ENCODE data around the gene GLYAT.
"Not testable (repeated sequence)": the region's sequence is repeated elsewhere in the genome, so short reads cannot be mapped to it uniquely, and the experiment has no call there.

Gene GLYAT

DNA sequence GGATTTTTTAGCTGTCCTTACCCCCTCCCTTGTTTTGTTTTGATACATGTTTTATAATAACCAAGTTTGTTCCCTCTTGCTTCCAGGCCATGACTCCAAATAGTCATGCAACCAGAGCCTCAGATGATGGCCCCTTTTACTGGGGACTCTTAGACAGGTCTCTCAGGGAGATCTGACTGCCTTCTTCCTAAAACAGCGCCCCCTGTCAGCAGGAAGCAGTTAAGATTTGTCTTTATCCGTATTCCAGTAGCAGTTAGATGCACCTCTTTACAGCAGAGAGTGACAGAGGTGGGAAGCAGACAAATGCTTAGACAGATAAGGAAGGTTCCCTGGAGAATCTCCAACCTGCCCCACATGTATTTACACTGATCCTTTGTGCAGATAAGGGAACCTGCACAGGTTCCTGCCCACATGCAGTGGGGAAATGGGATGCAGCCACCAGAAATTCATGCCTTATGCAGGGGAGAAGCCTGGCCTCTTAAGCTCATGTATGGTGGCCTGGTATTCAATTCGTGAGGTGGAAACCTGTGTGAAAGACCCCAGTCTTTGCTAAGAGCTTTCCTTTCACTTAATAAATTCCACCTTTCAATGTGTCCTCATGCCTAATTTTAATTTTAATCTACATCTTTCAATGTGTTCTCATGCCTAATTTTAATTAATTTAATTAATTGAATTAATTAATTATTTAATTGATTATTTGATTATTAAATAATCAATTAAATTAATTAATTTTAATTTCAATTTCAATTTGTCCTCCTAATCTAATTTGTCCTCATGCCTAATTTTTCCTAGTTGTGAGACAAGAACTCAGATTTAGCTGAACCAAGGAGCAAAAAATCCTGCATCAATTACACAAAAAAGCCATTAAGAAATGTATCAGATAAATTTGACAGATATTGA lies 11.5 kb upstream of the GLYAT start:
- no peak for DNase-seq

DNA sequence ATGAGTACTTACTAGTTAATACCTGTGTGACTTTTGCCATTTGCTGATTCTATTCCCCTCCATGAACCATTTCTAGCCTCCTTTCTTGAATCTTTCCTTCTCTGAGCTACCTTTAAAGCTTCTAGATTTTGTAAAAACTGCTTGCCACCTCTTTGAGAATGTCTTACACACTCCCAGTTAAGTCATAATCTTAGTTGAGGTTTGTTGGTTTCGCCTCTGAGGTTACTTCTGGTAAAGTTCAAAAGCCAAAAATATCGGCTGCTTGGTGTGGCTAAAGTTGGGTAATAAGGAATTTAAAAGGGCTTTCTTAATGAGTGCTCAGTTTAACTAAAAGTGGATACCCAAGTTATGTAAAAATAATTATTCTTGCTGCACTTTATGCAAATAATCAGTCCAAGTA lies 10.4 kb upstream of the GLYAT start:
- no peak for DNase-seq

DNA sequence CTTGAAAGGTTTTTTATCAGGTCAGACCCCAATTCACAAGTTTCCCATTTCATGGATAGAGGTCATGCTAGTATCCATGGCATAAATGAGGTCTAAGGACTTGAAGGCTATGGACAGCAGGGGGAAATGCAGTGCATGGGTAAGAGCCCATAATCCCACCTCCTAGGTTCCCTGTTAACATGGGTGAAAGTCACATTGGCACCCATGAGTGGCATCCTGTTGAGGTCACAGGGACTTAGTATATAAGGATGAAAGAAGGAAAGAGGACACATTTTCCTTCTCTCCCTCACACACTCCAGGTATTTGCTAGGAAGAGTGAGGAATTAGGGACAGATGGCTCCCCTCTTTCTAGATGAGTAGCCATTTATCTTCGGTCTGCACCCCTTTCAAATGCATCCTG lies 9.4 kb upstream of the GLYAT start:
- no peak for DNase-seq

DNA sequence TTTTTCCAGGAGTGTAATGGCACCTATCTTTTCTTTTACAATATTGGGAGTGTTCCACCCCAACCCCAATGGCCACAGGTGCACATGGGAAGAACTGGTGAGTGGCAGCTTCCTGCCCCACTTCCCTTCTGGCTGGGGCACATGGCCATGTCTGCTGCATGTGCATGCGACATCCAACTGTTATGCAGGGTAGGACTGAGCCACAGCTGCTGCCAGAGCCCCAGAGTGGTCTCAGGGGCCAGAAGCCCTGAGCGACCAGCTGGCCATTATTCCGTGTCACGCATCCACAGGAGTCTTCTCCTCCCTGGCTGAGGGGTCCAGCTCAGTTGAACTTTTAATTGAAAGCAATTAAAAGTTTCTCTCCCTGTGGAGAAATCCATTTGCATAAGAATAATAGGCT lies 8.7 kb upstream of the GLYAT start:
- DNase-seq = no peak

DNA sequence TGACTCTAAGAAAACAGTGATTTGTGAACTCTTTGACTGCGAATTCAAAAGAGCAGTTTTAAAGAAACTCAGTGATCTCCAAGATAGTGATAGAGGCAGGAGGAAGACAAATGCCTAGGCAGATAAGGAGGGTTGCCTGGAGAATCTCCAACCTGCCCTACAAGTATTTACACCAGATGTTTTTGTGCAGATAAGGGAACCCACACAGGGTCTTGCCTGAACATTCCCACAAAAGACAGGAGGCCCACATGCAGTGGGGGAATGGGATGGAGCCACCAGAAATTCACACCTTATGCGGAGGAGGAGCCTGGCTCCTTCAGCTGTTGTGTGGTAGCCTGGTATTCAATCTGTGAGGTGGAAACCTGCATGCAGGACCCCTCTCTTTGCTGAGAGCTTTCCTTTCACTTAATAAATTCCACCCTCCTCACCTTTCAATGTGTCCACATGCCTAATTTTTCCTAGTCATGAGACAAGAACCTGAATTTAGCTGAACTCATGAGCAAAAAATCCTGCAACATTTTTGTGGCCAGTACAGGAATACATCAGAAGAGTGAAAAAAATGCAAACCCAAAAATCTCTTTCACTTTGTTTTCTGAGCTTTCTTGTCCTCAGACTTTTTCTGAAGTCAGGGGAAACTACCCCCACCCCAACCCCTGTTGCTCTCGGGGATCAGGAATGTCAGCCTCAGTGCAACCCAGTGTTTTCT lies 8.1 kb upstream of the GLYAT start:
- no peak for DNase-seq

DNA sequence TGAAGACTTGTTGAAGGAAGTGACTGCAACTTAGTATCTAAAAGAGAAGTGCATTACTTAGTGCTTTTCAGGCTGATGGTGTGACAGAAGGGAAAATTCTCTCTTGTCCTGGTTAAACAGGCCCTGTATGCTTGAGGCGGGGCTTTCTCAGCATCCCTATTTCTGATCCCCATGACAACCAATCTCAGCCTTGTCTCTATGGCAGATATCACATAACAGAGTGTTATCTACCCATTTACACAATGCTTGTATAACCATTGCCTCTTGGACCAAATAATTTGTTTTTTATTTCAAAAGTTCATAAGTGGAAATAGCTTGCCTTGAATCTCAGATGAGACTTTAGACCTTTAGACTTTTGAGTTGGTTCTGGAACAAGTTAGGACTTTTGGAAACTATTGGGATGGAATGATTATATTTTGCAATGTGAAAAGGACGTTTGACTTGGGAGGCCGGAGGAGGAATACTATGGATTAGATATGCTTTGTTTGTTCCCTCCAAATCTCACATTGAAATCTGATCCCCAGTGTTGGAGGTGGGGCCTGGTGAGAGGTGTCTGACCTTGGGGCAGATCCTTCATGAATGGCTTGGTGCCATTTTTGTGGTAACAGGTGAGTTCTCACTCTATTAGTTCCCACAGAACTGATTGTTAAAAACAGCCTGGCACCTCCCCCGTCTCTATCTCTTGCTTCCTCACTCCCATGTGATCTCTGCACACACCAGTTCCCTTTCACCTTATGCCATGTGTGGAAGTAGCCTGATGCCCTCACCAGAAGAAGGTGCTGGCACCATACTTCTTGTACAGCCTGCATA lies 3.1 kb upstream of the GLYAT start:
- no peak for DNase-seq

DNA sequence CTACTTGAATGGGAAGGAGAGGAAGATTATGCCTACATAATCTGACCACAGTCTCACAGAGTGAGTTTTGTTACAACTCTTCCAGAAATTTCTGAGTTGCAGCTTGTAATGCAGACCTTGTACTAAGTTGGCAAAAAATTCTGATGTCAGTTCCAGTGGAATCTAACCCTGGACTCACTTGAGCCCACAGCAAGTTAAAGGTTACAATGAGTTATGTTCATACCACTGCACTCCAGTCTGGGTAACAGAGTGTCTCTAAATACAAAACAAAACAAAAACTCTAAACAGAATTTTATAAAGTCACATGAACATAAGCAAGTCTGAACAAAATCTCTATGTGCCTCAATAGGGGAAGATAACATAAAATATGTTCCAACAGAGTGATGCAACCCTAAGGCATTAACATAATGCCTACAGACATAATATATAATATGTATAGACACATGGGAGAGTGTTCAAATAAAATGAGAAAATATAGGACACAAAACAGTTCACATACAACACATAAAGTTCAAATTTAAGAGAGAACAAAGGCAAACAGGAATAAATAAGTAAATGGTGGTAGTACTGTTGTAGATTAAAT lies 1.1 kb downstream of the GLYAT start:
- no peak for DNase-seq

DNA sequence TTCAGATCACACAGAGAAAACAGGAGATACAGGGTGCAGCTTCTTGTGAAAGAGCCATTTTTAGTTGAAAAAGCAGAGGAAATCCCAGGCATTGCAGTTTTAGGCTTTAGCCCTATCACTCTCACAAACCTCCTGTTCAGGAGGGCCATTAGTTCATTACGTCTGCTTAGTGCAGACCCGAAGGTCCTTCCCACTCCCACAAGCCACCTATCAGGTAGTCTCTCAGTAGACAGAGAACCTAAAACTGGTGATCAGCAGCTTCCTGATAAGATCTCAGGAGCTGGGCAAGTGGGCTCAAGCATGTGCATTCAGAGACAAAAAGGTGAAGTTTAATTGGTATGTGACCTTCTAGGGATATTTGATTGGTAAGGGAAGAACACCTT lies 4.3 kb downstream of the GLYAT start:
- DNase-seq = no peak

DNA sequence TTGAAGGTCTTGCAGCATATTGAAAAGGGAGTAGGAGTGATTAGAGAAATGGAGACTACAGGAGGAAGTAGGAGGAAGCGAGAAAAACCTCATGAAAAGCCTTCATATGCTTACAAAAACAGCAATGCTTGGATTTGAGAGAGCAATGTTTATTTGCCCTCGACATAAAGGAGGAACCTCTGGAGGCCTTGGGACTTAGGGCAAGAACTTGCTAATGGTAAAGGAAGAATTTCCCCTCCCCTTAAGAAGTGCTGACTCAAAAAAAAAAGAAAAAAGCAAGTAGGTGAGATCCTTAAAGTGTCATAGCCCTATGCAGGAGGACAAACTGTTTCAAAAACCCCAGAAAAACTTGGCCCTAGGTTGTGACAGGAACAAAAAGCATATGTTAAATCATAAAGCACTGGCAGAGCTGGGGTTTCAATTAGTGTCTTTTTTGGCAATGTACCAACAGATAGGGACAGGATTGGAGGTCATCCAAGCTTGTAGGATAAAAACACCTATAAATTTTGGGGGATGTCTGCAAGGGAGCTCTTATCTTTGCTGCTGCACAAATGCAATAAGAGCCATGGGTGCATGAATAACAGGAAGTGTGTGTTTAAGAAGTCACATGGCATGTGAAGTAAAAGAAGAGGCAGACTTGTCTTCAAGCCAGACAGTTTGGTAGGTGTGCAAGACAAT lies 4.9 kb downstream of the GLYAT start:
- no peak for DNase-seq

DNA sequence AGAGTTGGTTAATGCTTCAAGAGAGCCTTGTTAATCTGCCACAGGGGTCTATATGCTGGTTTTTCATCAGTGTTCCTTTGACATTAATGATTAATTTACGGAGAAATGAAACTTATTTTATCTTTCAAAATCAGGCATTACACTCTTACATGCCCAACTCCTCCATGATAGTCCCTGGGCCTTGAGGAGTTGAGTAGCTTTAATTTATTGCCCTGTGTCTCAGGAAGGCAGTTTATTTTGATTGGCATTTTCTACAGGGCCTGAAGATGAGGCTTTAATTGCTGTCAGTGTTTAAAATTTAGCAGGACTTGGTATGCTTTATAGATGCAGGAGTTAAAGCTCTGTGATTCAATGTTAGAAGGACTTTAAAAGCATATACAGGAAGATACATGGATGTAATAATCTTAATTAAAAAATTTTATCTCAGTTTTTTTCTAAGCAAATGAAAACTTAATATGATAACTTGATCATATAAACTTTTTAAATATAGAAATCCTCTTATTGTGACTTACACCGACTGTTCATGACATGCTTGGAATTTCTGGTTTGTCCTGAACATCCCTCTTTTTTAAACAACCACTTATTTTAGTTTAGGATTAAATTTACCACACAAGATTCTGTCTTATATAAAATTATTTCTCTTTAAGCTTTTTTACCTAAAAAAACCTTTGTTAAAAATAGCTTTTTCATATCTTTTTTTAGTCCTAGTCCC lies 12.2 kb downstream of the GLYAT start:
- no peak for DNase-seq

DNA sequence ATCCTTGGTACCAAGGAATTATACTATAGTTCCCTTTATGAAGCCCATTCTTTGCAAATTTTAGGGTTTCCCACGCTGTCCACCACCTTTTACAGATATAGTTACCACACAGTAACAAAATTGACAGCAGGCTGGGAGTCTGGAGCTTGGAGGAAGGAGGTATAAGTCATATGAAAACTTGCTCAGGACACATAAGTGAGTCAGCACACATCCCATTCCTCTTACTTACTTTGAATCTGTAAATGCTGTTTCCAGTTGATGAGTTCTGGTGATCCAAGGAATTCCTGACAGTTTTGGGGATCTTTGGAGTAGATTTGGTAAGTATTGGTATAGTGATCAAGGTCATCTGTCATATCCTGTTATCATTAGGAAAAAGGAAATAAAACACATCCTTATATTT lies 19.2 kb downstream of the GLYAT start:
- no peak for DNase-seq

DNA sequence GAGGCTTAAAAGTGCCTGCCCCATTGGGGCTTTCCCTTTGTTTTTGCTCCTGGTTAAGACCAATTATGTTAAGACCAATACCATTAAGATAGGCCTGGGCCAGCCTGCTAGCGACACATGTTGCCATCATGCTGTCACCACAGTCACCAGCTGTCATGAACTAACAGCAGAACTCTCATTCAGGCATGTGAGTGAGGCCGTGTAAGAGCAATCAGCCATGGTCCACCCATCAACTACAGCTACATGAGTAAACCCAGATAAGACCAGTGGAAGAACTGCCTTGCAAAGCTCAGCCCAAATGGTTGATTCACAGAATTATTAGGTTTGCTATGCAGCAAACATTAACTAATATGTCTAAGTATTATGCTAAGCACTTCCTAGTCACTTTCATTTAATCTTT lies 19.9 kb downstream of the GLYAT start:
- DNase-seq = no peak

DNA sequence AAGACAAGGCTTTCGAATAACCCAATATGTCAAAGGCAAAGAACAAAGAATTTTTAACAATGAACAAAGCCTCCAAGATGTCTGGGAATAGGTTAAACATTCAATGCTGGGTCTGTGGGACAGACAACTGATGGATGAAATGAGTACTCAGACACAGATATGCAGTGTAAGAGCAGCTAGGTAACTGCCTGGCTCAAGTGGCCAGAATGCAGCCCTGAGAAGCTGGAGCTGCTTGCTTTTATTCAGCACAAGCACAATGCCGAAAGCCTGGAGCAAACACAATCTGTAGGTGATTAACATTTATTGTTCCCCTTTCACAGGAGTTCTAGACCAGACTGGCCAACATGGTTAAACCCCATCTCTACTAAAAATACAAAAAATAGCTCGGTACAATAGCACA lies 24.0 kb downstream of the GLYAT start:
- DNase-seq = no peak

DNA sequence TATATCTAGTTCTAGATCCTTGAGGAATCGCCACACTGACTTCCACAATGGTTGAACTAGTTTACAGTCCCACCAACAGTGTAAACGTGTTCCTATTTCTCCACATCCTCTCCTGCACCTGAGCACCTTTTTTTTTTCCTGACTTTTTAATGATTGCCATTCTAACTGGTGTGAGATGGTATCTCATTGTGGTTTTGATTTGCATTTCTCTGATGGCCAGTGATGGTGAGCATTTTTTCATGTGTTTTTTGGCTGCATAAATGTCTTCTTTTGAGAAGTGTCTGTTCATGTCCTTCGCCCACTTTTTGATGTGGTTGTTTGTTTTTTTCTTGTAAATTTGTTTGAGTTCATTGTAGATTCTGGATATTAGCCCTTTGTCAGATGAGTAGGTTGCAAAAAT lies 34.9 kb downstream of the GLYAT start:
- not testable (repeated sequence) for DNase-seq

DNA sequence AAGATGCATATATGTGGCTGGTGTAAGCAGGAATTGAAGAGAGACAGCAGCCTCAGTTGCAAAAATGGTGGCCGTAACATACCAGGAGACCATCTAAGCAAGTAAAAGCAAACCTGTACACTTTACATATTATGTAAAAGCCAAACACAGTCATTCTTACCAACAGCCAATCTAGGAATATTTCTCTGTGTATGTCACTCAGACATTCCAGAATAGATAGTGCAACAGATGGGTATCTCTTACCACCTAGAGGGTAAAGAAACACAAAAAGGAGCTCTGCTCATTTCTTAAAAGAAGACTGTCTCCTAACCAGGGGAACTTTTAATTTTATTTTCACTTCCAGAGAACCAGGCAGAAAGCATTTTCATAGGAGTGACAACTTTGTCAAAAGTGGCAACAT lies 38.7 kb downstream of the GLYAT start:
- DNase-seq = no peak

DNA sequence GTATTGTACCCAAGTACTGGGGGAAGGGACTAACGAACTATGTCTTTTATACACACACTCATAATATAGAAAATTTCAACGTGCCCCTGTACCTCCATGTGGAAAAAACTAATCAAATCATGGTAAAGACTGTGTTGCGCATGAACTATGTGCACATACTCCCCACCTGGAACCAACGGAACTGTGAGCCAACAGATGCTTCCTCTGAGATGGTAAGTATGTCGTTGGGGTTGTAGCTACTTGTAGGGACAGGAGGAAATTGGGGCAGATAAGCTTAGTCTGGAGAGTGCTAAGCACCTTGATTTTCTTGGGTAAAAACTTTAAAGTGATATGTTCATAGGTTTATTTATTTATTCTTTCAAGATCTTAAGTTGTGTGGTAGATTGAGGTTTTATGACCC lies 40.1 kb downstream of the GLYAT start:
- DNase-seq = no peak

DNA sequence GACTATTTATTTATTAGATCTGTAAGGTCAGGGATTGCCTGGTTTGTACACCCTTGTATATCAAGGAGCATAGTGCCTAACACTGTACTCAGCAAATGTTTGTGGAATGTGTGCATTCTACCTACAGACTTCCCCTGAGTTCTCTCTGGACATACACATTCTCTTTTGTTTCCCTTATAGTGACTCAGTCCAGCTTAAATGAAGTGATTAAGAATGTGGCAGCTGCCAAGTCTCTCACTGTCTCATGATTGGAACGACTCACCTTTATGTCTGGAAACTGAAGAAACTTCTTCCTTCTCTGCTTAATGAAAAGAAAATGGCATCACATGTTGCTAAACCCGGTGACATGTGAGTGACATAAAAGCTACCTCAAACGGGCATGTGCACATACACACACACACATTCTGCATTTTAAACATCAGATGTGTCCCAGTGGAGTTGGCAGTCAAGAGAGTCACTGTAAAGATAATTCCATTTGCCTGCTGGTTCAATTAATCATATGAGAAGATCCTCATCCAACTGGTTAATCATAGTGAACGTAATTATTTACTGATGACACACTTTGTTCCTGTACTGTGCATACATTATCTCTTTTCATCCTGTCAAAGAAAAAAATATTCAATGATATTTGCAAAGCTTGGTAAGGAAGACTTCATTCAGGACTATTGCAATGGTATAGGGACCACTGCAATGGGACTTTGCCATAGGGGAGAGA lies 42.8 kb downstream of the GLYAT start:
- no peak for DNase-seq

DNA sequence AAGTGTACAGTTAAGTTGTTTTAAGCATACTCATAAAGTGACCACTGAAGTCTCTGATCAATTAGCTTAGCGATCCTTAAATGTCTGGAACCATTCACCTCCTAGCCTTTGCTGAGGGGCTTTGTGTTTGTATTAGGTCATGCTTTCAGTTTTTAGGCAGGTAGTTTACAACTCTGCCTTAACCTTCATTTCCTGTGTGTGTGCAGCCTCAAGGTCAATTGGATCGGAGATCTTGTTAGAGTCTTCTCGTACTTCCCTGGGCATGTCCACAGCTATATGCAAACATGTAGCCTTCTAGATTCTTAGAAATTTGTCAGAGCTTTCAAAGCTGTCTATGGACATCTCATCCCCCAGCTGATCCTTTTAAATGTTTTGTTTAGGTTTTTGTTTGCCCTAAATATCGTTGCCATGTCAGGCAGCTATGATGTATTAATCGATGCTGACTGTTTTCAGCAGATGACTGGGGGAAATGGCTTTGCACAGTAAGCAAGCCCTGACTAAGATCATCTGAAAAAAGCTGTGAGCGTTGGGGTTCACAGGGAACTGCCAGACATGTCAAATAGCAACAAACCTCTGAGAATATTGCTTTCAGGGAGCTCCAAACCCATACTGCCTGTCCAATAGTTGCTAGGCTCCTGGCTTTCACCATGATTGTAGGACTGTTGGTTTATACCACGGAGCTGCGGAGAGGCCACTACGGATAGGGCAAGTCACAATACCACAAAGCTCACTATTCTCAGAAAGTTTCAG lies 45.6 kb downstream of the GLYAT start:
- no peak for DNase-seq

DNA sequence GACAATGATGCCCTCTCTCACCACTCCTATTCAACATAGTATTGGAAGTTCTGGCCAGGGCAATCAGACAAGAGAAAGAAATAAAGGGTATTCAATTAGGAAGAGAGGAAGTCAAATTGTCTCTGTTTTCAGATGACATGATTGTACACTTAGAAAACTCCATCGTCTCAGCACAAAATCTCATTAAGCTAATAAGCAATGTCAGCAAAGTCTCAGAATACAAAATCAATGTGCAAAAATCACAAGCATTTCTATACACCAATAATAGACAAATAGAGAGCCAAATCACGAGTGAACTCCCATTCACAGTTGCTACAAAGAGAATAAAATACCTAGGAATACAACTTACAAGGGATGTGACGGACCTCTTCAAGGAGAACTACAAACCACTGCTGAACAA lies 49.1 kb downstream of the GLYAT start:
- not testable (repeated sequence) for DNase-seq

DNA sequence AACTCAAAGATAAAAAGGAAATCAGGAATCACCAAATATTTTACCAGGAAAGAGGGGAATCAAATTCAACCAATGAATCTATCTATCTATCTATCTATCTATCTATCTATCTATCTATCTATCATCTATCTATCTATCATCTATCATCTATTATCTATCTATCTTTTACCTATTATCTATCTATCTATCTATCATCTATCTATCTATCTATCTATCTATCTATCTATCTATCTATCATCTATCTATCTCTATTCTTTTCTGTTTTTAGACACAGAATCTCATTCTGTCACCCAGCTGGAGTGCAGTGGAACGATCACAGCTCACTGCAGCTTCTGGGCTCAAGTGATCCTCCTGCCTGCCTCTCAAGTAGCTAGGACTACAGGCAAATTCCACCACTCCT lies 54.2 kb downstream of the GLYAT start:
- not testable (repeated sequence) for DNase-seq
